Stomach smooth muscle (tissue), 2 donors: ENCODE results near the gene CGNL1.

Source experiments
- H3K27ac ChIP-seq: one replicate; pipeline ENCODE4 v1.7.0; 2013; ENCODE audit warnings: mild to moderate bottlenecking, low read length, inconsistent platforms
- H3K27me3 ChIP-seq, 2 donors: one replicate each; pipeline ENCODE4 v1.7.0; 2013; ENCODE audit warnings: low read length in 2 of 2; ENCODE audit not compliant: insufficient read depth in 2 of 2, control insufficient read depth in 1 of 2
- H3K36me3 ChIP-seq, 2 donors: one replicate each; pipeline ENCODE4 v1.7.0; 2013; ENCODE audit warnings: low read length in 2 of 2; ENCODE audit not compliant: control insufficient read depth in 2 of 2, insufficient read depth in 2 of 2
- H3K4me1 ChIP-seq: one replicate; pipeline ENCODE4 v1.7.0; 2013; ENCODE audit warnings: low read length; ENCODE audit not compliant: control insufficient read depth, insufficient read depth
- H3K4me3 ChIP-seq, 2 donors: one replicate each; pipeline ENCODE4 v1.7.0; 2013; ENCODE audit warnings: low read length in 2 of 2
- H3K9ac ChIP-seq, 2 donors: one replicate each; pipeline ENCODE4 v1.7.0; 2013; ENCODE audit warnings: low read length in 2 of 2, mild to moderate bottlenecking in 1 of 2
- H3K9me3 ChIP-seq, 2 donors: one replicate each; pipeline ENCODE4 v1.7.0; 2013; ENCODE audit warnings: low read length in 2 of 2; ENCODE audit not compliant: control insufficient read depth in 2 of 2
- donor health status: healthy.
- donor health status: Pancreatic carcinoma.

The CGNL1 gene

GRCh38 chr15:57472861-57473260 is 96.6 kb downstream of the CGNL1 start:
- Histone ChIP-seq H3K27me3 (no peaks in the 10 kb centered on the region), H3K9ac (no peak overlapping the region), H3K4me1 (no peaks in the 10 kb centered on the region), H3K27ac (no peak overlapping the region), H3K4me3 (no peak overlapping the region), H3K9me3 (no peaks in the 10 kb centered on the region), H3K36me3 (peaks cover 0 to 3% of the 10 kb centered on the region in 2 donors)

- Histone ChIP-seq H3K9ac (no peak overlapping the region), H3K27ac (no peak overlapping the region), H3K4me1 (no peaks in the 10 kb centered on the region), H3K9me3 (no peaks in the 10 kb centered on the region), H3K36me3 (peaks cover 0 to 4% of the 10 kb centered on the region in 2 donors), H3K27me3 (no peaks in the 10 kb centered on the region), H3K4me3 (no peak overlapping the region)
Observed at GRCh38 chr15:57476533-57476975, 100.2 kb downstream of the CGNL1 start.

- Histone ChIP-seq H3K9me3 (no peaks in the 10 kb centered on the region), H3K27ac (no peak overlapping the region), H3K4me1 (no peaks in the 10 kb centered on the region), H3K9ac (peak overlapping the region in 1 of 2 donors; percentile 13), H3K27me3 (no peaks in the 10 kb centered on the region), H3K4me3 (no peak overlapping the region), H3K36me3 (peaks cover 0 to 4% of the 10 kb centered on the region in 2 donors)
Observed at GRCh38 chr15:57477736-57478522, 101.6 kb downstream of the CGNL1 start.

GRCh38 chr15:57479005-57479404 is 102.7 kb downstream of the CGNL1 start:
- no peak overlapping the region for H3K27ac ChIP-seq

GRCh38 chr15:57481038-57481705 is 104.9 kb downstream of the CGNL1 start:
- no peak overlapping the region for H3K9ac ChIP-seq
- no peaks in the 10 kb centered on the region for H3K9me3 ChIP-seq
- peaks cover 0 to 5% of the 10 kb centered on the region in 2 donors for H3K27me3 ChIP-seq
- H3K36me3 ChIP-seq = peaks cover 0 to 4% of the 10 kb centered on the region in 2 donors
- no peak overlapping the region for H3K4me3 ChIP-seq
- H3K4me1 ChIP-seq = no peaks in the 10 kb centered on the region
- no peak overlapping the region for H3K27ac ChIP-seq

More at GRCh38 chr15:57479005-57479404, 102.7 kb downstream of the CGNL1 start:
- Histone ChIP-seq H3K9ac (no peak overlapping the region), H3K9me3 (no peaks in the 10 kb centered on the region), H3K36me3 (peaks cover 0 to 4% of the 10 kb centered on the region in 2 donors), H3K4me1 (no peaks in the 10 kb centered on the region), H3K27me3 (no peaks in the 10 kb centered on the region), H3K4me3 (no peak overlapping the region)

- Histone ChIP-seq H3K27ac (no peak overlapping the region), H3K4me1 (no peaks in the 10 kb centered on the region), H3K27me3 (peaks cover 0 to 5% of the 10 kb centered on the region in 2 donors), H3K9ac (no peak overlapping the region), H3K4me3 (no peak overlapping the region), H3K36me3 (no peaks in the 10 kb centered on the region), H3K9me3 (no peaks in the 10 kb centered on the region)
Observed at GRCh38 chr15:57485869-57486268, 109.6 kb downstream of the CGNL1 start.

DNA sequence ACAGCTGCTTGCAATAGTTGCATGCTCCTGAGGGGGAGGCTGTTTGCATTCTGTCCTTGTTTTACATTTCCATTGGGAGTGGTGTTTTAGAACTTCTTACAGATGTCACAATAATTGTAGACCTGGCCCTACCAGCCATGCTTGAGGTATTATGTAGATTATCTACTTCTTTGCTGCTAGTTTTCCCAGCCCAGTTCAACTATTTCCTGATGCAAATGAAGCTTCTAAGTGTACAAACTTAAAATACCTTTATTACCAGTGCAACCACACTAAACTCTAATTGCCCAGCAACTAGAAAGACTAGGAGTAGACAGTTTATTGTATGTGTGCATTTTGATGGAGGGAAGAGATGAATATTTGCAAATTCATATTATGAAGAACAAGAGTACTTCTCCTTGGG is 110.5 kb downstream of the CGNL1 start:
- no peak overlapping the region for H3K27ac ChIP-seq

DNA sequence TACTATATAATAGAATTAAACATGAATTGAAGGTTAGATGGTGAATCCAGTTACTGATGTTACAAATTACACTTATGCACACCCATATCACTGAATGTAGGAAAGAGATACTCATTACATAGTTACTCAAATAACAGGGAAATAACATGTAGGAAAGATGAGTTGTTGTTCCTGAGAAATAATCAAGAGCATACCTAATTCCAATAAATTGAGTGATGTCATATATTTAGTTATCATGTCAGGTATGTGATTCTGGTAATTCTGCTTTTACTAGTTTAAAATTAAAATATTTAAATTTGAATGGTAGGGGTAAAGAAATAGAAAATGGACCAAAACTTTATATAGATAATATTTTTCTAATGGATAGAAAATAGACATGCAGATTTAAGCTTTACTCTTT is 112.8 kb downstream of the CGNL1 start:
- no peak overlapping the region for H3K27ac ChIP-seq
- H3K4me3 ChIP-seq = no peak overlapping the region
- H3K27me3 ChIP-seq = peaks cover 0 to 5% of the 10 kb centered on the region in 2 donors
- no peaks in the 10 kb centered on the region for H3K4me1 ChIP-seq
- H3K9me3 ChIP-seq = no peaks in the 10 kb centered on the region
- H3K9ac ChIP-seq = no peak overlapping the region
- no peaks in the 10 kb centered on the region for H3K36me3 ChIP-seq

More for the DNA sequence above, 110.5 kb downstream of the CGNL1 start:
- H3K4me3 ChIP-seq = no peak overlapping the region
- no peak overlapping the region for H3K9ac ChIP-seq
- H3K9me3 ChIP-seq = no peaks in the 10 kb centered on the region
- no peaks in the 10 kb centered on the region for H3K36me3 ChIP-seq
- no peaks in the 10 kb centered on the region for H3K4me1 ChIP-seq
- H3K27me3 ChIP-seq = peaks cover 0 to 5% of the 10 kb centered on the region in 2 donors

GRCh38 chr15:57493351-57493750 is 117.0 kb downstream of the CGNL1 start:
- H3K9ac ChIP-seq = no peak overlapping the region
- peaks cover 14% of the 10 kb centered on the region for H3K4me1 ChIP-seq
- H3K9me3 ChIP-seq = no peaks in the 10 kb centered on the region
- no peak overlapping the region for H3K4me3 ChIP-seq
- no peaks in the 10 kb centered on the region for H3K36me3 ChIP-seq
- H3K27ac ChIP-seq = no peak overlapping the region
- H3K27me3 ChIP-seq = no peaks in the 10 kb centered on the region

- H3K36me3 ChIP-seq = no peaks in the 10 kb centered on the region
- no peaks in the 10 kb centered on the region for H3K27me3 ChIP-seq
- H3K9me3 ChIP-seq = no peaks in the 10 kb centered on the region
- no peak overlapping the region for H3K27ac ChIP-seq
- H3K4me1 ChIP-seq = peaks cover 14% of the 10 kb centered on the region
- H3K4me3 ChIP-seq = no peak overlapping the region
- H3K9ac ChIP-seq = no peak overlapping the region
Observed at GRCh38 chr15:57494581-57494980, 118.3 kb downstream of the CGNL1 start.

DNA sequence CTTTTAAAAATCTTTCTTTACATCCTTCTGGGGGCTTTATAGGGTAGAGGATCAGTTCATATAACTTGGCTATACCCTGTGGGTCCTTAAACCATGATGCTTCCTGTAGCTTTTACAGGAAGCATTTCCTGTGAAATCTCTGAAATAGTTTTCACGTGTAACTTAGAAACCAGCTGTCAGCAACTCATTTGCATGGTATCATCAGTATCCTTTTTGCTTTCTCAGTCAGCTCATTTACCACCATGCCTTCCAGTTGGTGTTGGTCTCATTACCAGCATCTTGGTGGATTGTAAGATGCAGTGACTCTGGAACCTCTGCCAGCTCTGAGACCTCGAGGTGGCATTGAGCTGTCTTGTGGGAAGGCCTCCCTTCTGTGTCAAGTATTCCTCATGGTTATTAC is 118.7 kb downstream of the CGNL1 start:
- no peak overlapping the region for H3K9ac ChIP-seq
- H3K9me3 ChIP-seq = no peaks in the 10 kb centered on the region
- H3K27ac ChIP-seq = no peak overlapping the region
- no peak overlapping the region for H3K4me3 ChIP-seq
- H3K4me1 ChIP-seq = peaks cover 14% of the 10 kb centered on the region
- H3K27me3 ChIP-seq = no peaks in the 10 kb centered on the region
- no peaks in the 10 kb centered on the region for H3K36me3 ChIP-seq
